Cerebellar cortex (tissue), 1 donor: Measurements from ENCODE around the gene TNP2.

Experiments used
- DNase-seq: peaks from one replicate; pipeline ENCODE4 v3.0.0-alpha.2; 2015; ENCODE audit warnings: low spot score

Gene TNP2

DNA sequence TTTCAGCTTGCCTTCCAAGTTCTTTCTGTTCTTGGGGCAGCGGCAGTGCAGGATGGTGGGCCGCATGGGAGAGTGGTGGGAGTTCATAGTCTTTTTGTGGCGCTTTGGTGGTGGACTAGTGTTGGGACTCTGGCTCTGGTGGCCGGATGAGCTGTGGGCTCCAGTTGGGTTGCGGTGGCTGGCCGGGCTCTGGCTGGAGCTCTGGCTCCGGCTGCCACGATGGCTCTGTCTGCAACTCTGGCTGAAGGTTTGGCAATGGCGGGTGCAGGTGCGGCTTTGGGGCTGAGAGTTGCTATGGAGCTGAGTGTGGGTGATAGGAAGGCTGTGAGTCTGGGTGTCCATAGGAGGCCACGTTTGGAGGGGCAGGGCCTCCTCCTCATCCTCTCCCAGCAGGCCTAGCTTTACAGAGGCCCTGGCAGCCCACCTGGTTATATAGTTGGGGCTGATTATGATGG lies at the start of gene TNP2:
TSS of gene TNP2 (minus strand) at position 405 of the 455 bp plus-strand sequence. CDS start at position 342, 63 bp downstream.
- no peak for DNase-seq

DNA sequence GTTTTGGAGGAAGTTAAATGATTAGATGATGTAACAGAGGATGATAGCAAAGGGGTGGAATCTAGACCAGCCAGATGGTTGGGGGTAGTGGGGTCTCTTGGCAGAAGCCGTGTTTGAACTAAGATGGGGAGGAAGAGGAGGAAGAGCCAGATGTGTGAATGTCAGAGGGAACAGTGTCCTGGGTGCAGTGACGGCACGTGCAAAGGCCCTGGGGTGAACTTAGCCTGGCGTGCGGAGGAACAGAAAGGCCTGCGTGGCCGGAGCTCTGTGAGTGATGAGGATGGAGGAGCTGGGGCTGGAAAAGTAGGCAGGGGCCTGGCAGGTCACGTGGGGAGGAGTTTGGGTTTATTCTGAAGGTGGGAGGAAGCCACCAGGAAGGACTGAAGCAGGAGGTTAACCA lies 49.7 kb upstream of the TNP2 start:
- no peak for DNase-seq

DNA sequence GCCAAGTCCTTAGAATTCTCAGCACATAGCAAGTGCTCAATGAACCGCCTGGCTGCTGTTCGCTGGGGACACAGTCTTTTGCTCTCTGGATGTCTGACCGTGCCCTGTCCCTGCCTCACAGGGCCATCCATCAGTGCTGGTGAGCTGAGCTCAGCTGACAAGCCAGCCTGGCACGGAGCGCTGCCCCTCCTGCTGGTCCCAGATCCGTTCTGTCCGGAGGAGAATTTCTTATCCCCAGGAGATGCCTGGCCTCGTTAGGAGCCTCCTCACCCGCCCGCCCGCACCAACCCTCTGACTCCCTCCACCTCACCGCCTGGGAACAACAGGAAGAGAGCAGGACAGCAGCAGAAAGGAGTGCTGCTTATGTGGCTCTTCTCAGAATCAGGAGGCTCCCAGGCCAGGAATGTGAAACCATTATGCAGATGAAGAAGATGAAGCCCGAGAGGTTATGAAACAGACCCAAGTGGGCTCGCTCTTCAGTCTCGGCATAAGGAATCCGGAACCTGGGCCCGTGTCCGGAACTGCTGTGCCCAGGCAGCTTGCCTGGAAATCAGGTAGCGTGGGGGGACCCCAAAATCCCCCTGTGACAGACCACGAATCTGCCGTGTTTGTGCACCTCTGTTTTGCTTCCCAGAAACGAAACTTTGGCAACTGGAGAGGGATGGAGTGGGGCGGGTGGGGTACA lies 47.3 kb upstream of the TNP2 start:
- no peak for DNase-seq

DNA sequence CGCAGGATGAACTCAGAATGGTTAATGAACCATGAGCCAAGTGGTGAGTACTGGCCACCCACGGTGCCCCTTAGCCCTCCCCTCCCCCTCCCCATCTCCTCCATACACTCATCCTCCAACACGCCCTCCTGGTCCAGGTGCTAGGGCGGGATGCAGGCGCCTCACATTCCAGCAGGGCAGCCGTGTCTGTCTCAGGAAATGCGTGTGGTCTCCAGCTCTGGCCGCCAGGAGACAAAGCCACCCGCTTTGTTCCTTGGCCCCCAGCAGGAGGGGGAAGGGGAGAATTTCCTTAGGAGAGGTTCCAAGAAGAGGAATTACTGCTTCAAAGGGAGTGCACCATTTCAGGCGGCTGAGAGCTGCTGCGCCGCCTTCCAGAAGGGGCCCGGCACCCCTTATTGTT lies 46.4 kb upstream of the TNP2 start:
- no peak for DNase-seq

- no peak for DNase-seq
These were observed 45.3 kb upstream of the TNP2 start for GRCh38 chr16:11314309-11314894.

DNA sequence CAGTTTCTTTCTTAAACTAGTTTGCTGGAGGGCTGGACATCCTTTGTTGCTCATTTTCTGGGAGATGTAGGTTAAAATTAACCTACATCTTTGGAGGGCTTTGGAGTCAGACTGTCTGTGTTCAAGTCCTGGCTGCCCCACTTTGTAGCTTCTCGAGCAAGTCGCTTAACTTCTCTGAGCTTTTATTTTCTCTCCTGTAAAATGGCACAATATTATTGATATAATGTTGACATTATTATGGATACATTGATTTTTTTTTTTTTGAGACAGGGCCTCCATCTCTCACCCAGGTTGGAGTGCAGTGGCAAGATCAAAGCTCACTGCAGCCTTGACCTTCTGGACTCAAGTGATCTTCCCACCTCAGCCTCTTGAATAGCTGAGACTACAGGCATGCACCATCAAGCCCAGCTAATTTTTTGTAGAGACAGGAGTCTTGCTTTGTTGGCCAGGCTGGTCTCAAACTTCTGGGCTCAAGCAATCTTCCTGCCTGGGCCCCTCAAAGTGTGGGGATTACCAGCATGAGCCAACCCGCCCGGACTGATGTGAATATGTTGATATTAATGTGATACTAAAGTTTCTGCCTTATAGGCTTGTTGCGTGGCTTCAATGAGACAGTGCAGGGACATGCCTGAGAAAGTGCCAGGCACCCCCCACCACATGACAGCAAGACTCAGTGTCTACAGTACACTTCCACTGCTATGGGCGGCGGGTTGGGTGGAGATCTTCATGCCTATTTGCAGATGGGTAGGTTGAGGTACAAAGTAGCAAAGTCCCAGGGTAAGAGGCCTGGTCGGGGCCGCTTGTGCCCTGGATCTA lies 44.6 kb upstream of the TNP2 start:
- no peak for DNase-seq

DNA sequence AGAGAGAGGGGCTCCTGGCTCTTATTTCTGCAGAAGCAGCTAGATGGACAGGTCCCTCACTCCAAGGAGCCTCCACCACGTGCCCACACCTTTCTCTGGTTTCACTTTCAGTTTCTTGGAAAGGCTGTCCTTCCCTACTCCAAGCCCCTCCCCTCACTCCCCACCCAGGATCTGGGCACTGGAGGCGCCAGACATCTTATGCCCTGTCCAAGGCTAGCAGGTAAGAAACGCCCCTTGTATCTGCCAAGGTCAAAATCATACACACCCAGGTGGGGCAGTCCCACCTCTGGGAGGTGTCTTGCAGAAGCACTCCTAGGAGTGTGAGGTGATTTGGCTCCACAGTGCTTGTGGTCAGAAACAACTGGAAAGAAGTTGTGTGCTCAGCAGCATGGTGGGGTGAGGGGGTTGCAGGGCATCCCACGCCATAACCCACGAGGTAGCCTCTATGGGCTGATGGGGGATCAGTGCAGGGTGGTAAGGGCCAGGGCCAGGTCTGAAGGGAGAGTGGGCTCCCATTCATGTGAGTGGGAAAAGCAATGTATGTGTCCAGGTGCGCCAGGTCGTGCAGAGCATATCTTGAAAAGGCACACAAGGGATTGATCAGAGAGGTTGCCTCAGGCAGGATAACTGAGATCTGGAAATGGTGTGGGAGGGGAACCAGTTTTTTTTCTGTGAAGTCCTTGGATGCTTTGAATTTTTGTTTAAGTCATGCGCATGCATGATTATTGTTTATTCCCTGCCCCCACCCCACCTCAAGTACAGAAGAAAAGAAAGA lies 43.8 kb upstream of the TNP2 start:
- DNase-seq: no peak

- DNase-seq: no peak
These were observed 42.0 kb upstream of the TNP2 start for GRCh38 chr16:11310997-11311561.

DNA sequence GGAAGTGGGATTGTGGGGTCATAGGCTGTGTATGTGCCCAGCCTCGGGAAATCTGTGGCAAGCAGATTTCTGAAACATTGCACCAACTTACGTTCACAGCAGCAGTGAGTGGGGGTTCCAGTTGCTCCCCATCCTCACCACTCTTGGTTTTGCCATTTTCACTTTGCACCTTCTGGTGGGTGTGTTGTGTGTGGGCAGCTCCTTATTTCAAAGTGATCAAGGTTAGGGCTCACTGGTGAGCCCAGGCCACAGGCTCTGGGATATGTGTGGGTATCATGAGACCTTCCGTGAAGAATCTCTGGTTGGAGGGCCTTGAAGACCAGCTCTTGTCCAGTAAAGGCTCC lies 41.5 kb upstream of the TNP2 start:
- DNase-seq: no peak

DNA sequence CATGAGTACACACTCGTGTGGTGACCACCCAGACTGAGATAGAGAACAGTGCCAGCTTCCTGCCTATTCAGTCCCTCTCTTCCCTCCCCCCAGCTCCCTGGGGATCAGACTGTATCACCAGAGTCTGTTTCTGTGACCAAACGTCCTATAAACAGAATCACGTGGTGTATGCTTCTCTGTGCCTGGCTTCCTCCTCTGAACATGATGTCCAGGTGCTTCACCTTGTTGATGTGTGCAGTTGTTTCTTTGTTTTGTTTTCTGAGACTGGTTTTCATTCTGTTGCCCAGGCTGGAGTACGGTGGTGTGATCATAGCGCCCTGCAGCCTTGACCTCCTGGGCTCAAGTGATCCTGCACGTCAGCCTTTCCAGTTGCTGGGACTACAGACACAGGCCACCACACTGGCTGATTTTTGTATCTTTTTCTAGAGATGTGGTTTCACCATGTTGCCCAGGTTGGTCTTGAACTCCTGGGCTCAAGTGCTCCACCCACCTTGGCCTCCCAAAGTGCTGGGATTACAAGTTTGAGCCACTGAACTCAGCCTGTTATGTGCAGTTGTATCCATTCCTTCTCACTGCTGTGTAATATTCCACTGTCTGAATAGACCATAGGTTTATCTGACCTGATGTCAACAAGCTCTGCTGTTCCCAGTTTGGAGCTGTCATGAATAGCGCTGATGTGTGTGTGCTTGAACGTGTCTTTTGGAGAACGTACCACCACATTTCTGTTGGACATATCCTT lies 40.9 kb upstream of the TNP2 start:
- no peak for DNase-seq

DNA sequence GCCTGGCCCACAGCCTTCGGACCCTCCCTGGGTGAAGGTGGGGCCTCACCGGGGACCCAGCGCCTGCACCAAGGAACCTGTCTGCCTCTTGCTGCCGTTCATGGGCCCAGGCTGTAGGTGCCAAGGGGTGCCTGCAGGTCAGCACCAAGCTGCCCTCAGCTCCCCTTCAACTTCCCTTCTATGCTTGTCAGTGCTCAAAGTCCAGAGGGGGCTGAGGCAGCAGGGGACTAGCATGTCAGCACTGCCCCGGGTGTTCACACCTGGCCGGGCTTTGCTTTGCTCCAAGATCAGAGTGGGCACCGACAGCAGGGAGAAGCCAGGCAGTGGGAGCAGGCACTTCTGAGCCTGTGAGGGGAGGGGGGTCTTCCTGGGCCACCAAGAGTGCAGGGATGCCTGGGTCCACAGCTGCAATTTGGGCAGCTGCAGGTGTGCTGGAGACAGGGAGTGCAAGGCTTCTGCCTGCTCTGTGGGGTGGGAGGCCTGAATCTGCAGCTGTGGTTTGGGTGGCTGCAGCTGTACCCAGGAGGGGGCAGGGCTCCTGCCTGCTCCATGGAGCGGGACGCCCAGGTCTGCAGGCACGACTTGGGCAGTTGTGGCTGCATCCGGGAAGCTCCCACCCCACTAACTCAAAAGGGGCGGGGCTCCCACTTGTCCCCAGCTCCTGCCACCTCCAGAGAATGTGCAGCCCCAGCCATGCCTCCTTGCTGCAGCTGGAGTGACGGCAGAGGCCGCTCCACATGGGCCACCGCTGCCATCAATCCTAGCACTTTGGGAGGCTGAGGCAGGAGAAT lies 39.6 kb upstream of the TNP2 start:
- DNase-seq: no peak

GRCh38 chr16:11307639-11308492 lies 38.7 kb upstream of the TNP2 start:
- no peak for DNase-seq

- DNase-seq: no peak
These were observed 38.0 kb upstream of the TNP2 start for GRCh38 chr16:11306997-11307638.

DNA sequence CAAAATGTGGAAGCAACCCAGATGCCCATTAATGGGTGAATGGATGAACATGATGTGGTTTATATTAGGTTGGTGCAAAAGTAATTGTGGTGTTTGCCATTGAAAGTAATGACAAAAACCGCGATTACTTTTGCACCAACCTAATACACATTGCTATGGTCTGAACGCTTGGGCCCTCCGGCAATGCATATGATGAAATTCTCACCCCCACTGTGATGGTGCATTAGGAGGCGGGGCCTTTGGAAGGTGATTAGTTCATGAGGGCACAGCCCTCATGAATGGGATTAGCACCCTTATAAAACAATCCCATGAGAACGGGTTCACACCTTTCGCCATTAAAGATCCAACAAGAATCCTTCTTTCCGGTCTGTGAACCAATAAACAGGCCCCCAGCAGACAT lies 37.3 kb upstream of the TNP2 start:
- no peak for DNase-seq

GRCh38 chr16:11303405-11304138 lies 34.4 kb upstream of the TNP2 start:
- DNase-seq: no peak

DNA sequence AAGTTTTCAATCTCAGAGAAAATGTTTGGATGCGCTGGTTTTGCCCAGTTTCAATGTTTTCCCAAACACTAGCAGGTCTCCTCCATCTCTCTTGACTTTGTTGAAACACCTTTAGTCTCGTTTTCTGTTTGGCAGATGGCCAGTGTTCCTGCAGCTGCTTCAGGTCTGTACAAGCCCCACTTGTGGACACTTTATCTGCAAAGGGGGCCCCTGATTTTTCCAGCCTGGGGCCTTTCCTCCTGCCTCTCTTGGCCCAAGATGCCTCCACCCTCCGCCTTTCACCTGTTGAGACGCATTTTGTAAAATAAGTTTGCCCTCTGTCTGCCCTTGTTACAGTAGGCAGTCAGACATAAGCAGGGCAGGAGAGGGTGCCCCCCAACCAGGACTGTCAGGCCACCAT lies 33.9 kb upstream of the TNP2 start:
- no peak for DNase-seq

GRCh38 chr16:11301645-11302501 lies 32.7 kb upstream of the TNP2 start:
- no peak for DNase-seq

DNA sequence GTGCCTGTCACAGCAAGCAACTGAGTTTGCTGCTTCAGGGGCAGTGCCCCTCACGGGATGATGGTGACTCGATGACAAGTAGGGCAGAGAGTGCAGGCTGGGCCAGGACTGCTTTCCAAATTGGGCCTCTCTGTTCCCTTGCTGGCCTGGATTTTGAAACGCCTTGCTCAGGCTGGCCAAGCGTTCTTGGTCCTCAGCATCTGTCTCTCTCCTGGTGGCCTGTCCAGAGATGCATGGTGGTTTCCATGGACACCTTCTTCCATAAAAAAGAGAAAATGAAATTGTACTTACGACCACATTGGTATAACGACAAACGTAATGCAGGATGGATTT lies 31.4 kb upstream of the TNP2 start:
- no peak for DNase-seq
